Measurements from ENCODE around the gene NCAPH2.

The NCAPH2 gene

GRCh38 chr22:50507991-50508884 lies at the start of gene NCAPH2:
Gene NCAPH2 (plus strand): TSS chr22:50508224. CDS start chr22:50508338, 114 bp downstream.
- peak within 1 kb of the TSS; percentile 80 for H3K27ac ChIP-seq
- no peak for TF ChIP-seq ZFX (IDR thresholded peaks at IDR 0.05; ENCODE audit: borderline replicate concordance)
- TF ChIP-seq CTCF (IDR thresholded peaks at IDR 0.05), result no peak

- no peak overlapping the region for H3K27ac ChIP-seq
- TF ChIP-seq CTCF (IDR thresholded peaks at IDR 0.05) (no peak), ZFX (IDR thresholded peaks at IDR 0.05; ENCODE audit: borderline replicate concordance) (no peak)
These were observed 49.0 kb upstream of the NCAPH2 start for GRCh38 chr22:50459016-50459415.

DNA sequence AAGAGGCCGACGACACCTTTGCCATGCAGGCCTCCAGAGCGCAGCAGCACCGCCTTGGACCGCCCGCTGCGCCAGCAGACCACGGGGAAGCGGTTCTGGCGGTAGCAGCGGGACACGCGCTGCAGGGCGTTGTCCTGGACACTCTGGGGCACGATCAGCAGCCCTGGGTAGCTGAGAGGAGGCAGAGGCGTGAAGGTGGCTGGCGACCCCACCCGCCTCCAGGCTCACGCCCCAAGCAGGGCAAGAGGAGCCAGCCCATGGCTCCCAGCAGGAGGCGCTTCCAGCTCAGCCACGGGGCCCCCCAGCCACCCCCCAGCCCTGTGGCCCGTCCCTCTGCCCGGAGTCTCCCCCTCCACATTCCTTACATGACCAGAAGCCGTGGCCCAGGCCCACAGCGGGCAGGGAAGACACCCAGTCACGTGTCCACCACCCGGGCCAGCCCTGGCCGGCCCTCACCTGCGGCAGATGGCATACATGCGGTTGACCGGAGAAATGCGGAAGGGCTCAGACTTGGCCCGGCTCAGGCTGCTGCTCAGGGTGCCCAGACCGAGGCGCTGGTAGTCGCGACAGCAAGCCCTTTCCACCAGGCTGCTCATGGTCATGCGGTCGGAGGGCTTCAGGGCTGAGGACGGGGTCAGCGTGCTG lies 48.4 kb upstream of the NCAPH2 start:
- no peak overlapping the region for H3K27ac ChIP-seq
- TF ChIP-seq CTCF (IDR thresholded peaks at IDR 0.05) (no peak), ZFX (IDR thresholded peaks at IDR 0.05; ENCODE audit: borderline replicate concordance) (no peak)

DNA sequence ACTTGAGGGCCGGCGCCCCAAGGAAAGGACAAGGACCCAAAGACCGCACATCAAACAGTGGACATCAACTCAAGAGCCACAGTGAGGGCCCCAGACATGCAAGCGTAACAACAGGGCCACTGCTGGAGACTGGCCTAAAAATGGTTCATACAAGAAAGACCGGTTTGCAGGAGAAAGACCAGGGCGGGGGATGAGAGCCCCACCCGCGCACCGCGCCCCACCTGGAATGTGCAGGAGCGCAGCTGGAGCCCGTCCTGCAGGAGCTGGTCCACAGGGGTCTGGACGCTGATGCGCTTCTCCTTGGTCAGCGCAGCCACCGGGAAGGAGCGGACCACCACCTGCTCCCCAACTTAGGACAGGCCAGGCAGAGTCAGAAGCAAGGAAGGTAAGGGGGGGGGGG lies 47.1 kb upstream of the NCAPH2 start:
- no peak overlapping the region for H3K27ac ChIP-seq
- TF ChIP-seq ZFX (IDR thresholded peaks at IDR 0.05; ENCODE audit: borderline replicate concordance) (no peak), CTCF (IDR thresholded peaks at IDR 0.05) (no peak)

DNA sequence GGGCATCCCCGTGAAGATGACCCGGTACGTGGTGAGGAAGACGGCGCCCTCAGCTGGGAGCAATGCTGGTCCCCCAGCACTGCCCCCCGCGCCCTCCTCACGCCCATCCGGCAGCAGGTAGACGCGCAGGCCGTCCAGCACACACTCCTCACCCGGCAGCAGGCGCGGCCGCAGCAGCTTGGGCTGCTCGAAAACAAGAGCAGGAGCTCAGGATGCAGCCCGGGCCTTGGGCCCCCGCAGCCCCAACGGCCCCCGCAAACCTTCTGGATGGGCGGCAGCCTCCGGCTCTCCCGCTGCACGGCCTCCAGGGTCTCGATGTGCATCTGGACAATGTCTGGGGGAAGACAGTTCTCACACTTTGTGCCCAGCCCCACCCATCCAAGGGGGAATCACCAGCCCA lies 46.5 kb upstream of the NCAPH2 start:
- H3K27ac ChIP-seq, result no peak overlapping the region
- TF ChIP-seq CTCF (IDR thresholded peaks at IDR 0.05), result no peak
- no peak for TF ChIP-seq ZFX (IDR thresholded peaks at IDR 0.05; ENCODE audit: borderline replicate concordance)

GRCh38 chr22:50461979-50462540 lies 46.0 kb upstream of the NCAPH2 start:
- H3K27ac ChIP-seq, result no peak overlapping the region
- TF ChIP-seq ZFX (IDR thresholded peaks at IDR 0.05; ENCODE audit: borderline replicate concordance) (no peak), CTCF (IDR thresholded peaks at IDR 0.05) (no peak)
